T-helper 1 cell treated with Interleukin-12 subunit alpha and Interleukin-12 subunit beta and Interleukin-4 antibody, amounts not matched to agents 30 μg/mL and 1 μg/mL, for 36 hours (primary cell): ENCODE data around the gene AP2A2.

ENCODE experiments used
- H3K27ac Mint-ChIP-seq: one replicate; pipeline ENCODE4 v1.8.0; 2021; ENCODE audit warnings: mild to moderate bottlenecking, mixed read lengths
- H3K27me3 Mint-ChIP-seq: one replicate; pipeline ENCODE4 v1.8.0; 2021; ENCODE audit warnings: low read depth, mixed read lengths
- H3K36me3 Mint-ChIP-seq: one replicate; pipeline ENCODE4 v1.8.0; 2021; ENCODE audit warnings: low read depth, mixed read lengths
- H3K4me1 Mint-ChIP-seq: one replicate; pipeline ENCODE4 v1.8.0; 2021; ENCODE audit warnings: low read depth, mixed read lengths
- H3K4me3 Mint-ChIP-seq: one replicate; pipeline ENCODE4 v1.8.0; 2021; ENCODE audit warnings: mild to moderate bottlenecking, moderate library complexity, mixed read lengths
- H3K9me3 Mint-ChIP-seq: one replicate; pipeline ENCODE4 v1.8.0; 2021; ENCODE audit warnings: mixed read lengths

Gene AP2A2

DNA sequence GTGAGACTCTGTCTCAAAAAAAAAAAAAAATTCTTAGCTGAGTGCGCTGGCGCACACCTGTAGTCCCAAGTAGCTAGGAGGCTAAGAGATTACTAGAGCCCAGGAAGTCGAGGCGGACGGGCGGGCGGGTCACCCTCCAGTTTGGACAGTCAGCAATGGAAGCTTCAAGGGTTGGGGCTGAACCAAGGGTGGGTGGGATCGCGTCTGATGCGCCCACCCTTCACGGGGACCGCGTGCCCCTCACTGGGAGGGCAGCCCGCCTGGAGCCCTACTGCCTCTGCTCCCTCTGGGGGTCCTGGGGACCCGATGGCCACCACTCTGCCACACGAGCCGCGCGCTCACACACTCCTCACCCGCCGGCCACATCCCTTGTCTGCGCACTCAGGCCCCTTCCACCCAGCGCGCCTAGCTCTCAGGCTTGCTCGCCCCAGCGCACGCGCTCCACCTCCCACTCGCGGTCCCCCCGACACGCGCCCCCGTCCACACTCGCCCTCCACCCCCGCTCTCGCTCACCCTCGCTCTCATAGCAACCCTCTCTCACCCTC, 15.6 kb upstream of the AP2A2 start:
- Mint-ChIP-seq H3K4me1 (peaks cover 15% of the 10 kb centered on the region), H3K27me3 (no peaks in the 10 kb centered on the region), H3K36me3 (no peaks in the 10 kb centered on the region), H3K9me3 (no peaks in the 10 kb centered on the region), H3K27ac (peak overlapping the region; percentile 83), H3K4me3 (peak overlapping the region; percentile 94)

DNA sequence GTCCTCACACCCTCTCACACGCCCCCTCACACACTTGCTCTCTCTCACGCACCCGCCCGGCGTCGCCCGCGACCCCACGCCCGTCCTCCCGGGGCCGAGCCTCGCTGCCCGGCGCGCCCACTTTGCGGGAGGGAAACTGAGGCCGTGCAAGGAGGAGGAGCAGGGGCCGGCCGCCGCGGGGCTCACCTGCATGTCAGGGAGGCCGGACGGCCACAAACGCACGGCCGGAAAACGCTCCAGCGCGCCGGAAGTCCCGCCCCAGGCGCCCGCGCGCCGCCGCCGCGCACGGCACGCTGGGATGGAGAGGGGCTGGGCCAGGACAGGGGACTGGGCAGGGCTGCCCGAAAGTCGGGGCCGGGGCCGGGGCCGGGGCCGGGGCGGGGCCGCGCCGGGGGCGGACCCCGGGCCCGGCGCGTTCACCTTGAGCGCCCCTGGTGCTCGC, 15.1 kb upstream of the AP2A2 start, which contains the start of gene CHID1:
Gene CHID1, minus strand, starts transcription at position 222 of the 442 bp plus-strand sequence. CDS start 5,994 bp downstream, outside the sequence.
- Mint-ChIP-seq H3K27ac (peak within 1 kb of the TSS; percentile 88), H3K4me1 (peaks cover 15% of the 10 kb centered on the region), H3K27me3 (no peaks in the 10 kb centered on the region), H3K4me3 (peak within 1 kb of the TSS; percentile 95), H3K36me3 (no peaks in the 10 kb centered on the region), H3K9me3 (no peaks in the 10 kb centered on the region)

DNA sequence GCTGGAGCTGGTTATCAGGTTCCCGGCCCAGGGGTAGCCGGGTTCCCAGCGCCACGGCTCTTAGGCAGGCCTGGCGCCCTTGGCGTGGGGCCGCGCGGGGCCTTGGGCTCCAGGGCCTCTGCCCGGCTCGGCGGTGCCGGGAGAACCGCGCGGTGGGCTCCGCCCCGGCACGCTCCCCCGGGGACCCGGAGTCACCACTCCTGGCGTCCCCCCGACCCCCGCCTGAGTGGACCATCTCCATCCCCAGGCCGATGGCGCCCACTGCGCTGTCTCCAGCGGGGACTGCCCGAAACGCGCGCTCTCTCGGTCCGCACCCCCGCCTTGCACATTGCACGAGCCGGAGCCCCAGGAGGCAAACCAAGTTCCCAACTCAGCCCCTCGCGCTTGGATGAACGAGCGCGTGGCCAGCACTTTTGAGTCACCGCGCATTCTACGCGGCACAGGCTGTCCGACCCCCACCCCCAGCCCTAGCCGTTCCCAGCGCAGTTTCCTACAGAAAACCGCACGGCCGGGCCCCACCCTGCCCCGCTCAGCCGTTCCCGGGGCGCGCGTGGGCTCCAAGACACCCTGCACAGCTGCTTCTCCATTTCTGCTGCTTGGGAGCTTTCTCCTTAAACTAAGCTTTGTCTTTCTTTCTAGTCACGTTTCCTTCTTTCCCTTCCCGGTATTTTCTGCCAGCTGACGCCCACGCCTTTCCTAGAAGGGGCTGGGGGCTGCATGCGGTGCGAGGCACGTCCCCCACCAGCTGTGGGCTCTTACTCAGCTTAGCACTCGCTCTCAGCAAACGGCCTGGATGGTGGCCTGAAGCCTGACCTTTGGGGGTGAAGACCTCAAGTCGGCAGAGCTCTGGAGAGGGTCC, 14.4 kb upstream of the AP2A2 start:
- Mint-ChIP-seq H3K4me3 (peak overlapping the region; percentile 95), H3K27ac (peak overlapping the region; percentile 88), H3K4me1 (peaks cover 15% of the 10 kb centered on the region), H3K9me3 (no peaks in the 10 kb centered on the region), H3K36me3 (no peaks in the 10 kb centered on the region), H3K27me3 (no peaks in the 10 kb centered on the region)

DNA sequence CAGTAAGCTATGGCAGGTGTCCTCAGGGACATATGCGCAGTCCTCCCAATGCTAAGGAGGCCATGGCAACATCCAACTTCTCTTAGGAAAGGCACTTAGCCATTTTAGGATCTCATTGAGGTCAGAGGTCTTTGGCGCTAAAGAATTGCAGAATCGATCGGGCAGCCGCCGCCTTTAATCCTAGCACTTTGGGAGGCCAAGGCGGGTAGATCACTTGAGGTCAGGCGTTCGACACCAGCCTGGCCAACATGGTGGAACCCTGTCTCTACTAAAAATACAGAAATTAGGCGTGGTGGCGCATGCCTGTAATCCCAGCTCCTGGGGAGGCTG, 13.8 kb upstream of the AP2A2 start:
- peak overlapping the region; percentile 88 for H3K27ac Mint-ChIP-seq
- H3K27me3 Mint-ChIP-seq = no peaks in the 10 kb centered on the region
- H3K4me3 Mint-ChIP-seq = peak overlapping the region; percentile 95
- H3K4me1 Mint-ChIP-seq = peaks cover 15% of the 10 kb centered on the region
- H3K36me3 Mint-ChIP-seq = no peaks in the 10 kb centered on the region
- no peaks in the 10 kb centered on the region for H3K9me3 Mint-ChIP-seq

DNA sequence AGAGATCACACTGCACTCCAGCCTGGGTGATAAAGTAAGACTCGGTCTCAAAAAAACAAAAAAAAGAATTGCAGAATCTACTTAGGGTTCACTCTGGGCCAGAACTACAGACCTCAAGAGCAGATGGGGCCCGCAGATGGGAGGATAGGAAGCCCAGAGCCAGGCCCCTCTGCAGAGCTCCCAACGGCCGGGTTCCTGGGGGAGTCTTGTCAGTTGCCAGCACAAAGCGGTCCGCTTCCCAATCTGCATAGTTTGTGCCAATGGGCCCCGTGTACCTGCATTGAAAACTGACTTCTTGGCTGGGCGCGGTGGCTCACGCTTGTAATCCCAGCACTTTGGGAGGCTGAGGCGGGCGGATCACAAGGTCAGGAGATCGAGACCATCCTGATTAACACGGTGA, 13.4 kb upstream of the AP2A2 start:
- peaks cover 15% of the 10 kb centered on the region for H3K4me1 Mint-ChIP-seq
- no peaks in the 10 kb centered on the region for H3K36me3 Mint-ChIP-seq
- H3K27me3 Mint-ChIP-seq = no peaks in the 10 kb centered on the region
- no peak overlapping the region for H3K4me3 Mint-ChIP-seq
- no peaks in the 10 kb centered on the region for H3K9me3 Mint-ChIP-seq
- H3K27ac Mint-ChIP-seq = no peak overlapping the region

DNA sequence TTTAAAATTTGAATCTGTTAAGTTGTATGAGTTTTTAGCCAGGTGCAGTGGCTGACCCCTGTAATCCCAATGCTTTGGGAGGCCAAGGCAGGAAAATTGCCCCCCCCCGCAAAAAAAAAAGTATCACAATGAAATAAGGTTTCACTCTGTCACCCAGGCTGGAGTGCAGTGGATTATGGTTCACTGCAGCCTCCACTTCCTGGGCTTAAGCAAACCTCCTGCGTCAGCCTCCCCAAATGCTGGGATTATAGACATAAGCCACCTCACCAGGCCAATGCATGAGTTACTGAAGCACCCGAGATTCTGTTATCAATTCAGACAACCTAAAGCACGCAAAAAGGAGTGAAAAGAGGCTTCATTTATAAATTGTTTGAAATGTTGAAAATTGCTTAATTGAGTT, 12.6 kb upstream of the AP2A2 start:
- Mint-ChIP-seq H3K27ac (no peak overlapping the region), H3K4me1 (peaks cover 15% of the 10 kb centered on the region), H3K36me3 (no peaks in the 10 kb centered on the region), H3K27me3 (no peaks in the 10 kb centered on the region), H3K4me3 (no peak overlapping the region), H3K9me3 (no peaks in the 10 kb centered on the region)

DNA sequence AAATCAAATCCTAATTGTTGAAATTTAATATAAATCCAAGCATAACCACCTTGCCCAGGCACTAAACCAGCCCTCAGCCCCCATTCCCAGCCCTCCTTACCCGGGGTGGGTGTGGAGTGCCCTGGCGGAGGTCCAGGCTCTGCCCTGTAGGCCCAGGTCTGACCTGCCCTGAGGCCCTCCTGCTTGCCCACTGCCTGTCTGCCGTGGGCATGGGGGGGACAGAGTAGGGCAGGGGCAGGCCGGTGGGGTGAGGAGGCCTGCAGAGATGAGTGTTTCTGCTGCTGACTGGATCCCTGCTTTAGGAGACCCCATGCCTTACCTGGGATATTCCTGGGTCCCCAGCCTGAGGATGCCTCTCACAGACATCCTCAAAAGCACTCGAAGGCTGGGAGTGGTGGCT, 11.5 kb upstream of the AP2A2 start:
- Mint-ChIP-seq H3K4me3 (no peak overlapping the region), H3K27me3 (no peaks in the 10 kb centered on the region), H3K9me3 (no peaks in the 10 kb centered on the region), H3K27ac (no peak overlapping the region), H3K36me3 (no peaks in the 10 kb centered on the region), H3K4me1 (peaks cover 12% of the 10 kb centered on the region)

DNA sequence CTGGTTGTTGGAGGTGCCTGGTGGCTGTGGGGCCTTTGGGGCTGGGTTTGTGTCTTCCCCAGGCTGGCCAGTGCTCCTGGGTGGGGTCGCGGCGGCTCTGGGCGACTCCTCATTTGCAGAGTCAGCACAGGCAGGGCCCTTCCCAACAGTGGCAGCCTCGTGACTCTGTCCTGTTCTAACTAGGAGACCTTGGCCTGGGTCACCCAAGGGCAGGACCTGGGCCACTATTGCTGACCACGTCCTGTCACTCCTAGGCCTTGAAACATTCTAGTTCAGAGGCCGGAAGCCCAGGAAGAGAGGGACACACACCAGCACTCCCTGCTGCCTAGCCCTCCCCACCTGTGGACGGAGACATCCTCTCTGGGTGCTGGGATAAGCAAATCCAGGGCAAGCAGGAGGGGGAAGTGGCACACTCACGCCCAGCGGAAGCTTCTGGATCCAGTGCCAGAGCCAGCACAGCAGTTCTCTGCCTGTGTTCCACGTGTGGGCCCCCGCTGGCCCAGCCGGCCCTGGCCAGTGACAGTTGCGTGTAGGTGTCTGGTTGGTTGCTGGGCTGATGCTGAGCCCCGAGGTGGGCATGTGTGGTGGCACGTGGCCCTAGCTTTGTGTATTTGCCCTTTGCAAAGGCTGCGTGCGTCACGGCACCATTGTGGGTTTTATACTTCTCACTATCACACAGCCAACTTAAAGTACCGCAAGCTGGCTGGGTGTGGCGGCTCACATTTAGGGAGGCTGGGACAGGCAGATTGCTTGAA, 10.7 kb upstream of the AP2A2 start:
- Mint-ChIP-seq H3K27me3 (no peaks in the 10 kb centered on the region), H3K36me3 (no peaks in the 10 kb centered on the region), H3K4me3 (no peak overlapping the region), H3K27ac (no peak overlapping the region), H3K9me3 (no peaks in the 10 kb centered on the region), H3K4me1 (peaks cover 6% of the 10 kb centered on the region)

DNA sequence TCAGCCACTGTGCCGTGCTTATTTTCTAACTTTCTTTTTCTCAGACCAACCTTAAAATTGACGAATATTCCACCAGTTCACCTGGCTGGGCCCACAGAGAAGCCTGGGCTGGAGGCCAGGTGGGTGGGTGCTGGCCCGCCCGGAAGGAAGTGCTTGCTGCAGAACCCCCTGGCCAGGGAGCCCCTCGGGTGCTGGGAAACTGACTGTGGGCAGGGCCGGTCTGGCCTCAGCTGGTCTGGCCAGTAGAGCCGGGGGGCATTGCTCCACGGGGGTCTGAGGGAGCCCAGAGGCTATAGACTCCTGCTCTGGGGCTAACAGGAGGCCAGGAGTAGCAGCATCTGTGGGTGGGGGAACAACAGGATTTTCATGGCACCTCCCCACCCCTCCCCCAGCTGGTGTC, 8.2 kb upstream of the AP2A2 start:
- Mint-ChIP-seq H3K4me1 (peaks cover 2% of the 10 kb centered on the region), H3K9me3 (no peaks in the 10 kb centered on the region), H3K4me3 (no peak overlapping the region), H3K27me3 (no peaks in the 10 kb centered on the region), H3K36me3 (no peaks in the 10 kb centered on the region), H3K27ac (no peak overlapping the region)

DNA sequence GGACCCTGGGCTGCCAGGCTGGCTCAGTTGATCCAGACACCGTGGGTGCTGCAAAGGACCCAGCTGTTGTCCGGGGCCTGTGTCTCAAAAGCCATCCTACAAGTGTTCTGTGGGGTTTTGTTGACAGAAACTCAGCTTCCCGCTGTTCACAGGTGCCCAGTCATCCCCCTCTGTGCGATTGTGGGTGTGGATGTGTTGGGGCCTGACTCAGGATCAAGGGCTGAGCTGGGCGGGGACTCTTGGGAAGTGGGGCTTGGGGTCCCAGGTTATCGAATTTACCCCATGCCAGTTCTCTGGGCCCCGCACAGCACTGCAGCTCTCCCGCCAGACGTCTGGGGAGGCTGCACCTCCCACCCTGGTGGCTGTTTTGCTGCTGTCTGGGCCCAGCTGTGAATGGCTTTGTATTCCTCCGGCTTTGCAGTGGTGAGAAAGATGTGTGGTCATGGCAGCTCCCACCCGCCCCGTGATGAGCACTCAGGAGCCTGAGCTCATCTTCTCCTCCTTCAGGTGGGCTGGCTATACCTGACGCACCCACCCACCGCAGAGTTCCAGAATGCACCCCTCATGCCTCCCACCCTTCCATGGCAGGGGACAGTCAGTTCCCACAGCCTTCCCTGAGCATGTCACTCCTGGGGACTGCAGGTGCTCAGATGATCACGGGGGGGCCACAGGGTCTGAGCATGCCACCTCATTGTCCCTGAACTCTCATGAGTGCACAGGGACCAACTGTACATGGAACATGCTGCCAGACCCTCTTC, 3.6 kb upstream of the AP2A2 start:
- Mint-ChIP-seq H3K9me3 (no peaks in the 10 kb centered on the region), H3K4me3 (no peak overlapping the region), H3K27me3 (no peaks in the 10 kb centered on the region), H3K36me3 (no peaks in the 10 kb centered on the region), H3K27ac (no peak overlapping the region), H3K4me1 (peaks cover 10% of the 10 kb centered on the region)

DNA sequence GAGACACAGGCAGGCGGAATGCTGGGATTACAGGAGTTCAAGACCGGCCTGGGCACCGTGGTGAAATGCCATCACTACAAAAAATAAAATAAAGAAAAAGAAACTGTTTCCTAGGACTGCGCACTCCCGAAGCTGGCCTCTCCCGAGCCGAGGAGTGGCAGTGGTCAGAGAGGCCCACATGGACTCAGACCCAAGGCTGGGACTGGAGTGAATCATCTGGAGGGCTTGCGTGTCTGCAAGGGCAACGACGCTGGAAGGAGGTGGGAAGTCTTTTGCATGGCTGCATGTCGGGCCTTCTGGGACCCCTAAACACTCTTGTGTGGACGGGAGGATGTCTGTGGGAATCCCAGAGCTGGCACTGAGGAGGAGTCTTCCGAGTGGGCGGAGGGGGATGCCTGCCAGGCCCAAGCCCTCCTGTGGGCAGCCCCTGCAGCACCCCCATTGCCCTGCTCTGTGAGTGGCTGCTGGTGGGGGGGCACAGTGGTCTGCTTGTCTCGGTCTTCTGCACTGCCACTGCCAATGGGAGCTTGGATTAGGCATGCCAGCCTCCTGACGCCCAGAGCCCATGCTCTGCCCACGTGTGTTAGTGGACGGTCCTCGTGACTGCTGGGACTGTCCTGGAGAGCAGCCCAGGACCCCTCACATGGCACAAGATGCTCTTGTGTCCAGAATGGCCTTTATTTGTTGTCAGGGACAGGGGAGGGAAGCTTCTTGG, 1.8 kb upstream of the AP2A2 start:
- Mint-ChIP-seq H3K27me3 (no peaks in the 10 kb centered on the region), H3K4me3 (peak overlapping the region; percentile 22), H3K36me3 (peaks cover 2% of the 10 kb centered on the region), H3K4me1 (peaks cover 24% of the 10 kb centered on the region), H3K9me3 (no peaks in the 10 kb centered on the region), H3K27ac (peak overlapping the region; percentile 47)

DNA sequence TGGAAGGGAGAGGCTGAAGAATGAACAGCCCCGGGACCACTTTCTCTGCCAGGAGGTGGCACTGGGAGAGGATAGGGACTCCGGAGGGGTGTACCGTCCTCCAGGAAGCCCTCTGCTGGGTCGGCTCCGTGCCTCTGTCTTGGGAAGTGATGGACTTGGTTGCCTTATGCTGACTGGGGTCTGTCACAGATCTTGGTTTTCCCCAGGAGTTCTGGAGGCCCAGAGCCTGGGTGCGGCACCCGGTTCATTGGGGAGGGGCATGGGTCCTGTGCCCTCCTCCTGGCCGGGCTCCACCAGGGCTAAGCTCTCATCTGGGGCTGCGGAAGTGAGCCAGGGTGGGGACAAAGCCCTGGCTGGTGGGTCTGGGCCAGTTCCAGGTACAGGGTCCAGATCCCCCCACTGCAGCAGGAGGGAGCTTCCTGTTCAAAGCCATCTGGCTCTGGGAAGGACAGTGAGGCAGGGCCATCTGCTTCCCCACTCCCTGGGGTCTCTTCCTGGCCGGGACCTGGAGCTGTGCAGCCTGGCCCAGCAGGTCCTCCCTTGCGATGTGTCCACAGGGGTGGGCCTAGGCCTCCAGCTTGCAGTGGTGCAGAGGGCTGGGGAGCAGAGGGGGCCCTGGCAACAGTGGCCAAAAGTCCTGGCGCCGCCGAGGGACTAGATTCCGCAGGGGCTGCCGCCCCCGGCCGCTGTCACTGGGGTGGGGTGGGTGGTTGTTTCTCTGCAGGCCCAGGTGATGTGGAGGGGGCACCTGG, 1.1 kb upstream of the AP2A2 start:
- H3K27me3 Mint-ChIP-seq = no peaks in the 10 kb centered on the region
- no peak overlapping the region for H3K27ac Mint-ChIP-seq
- H3K9me3 Mint-ChIP-seq = no peaks in the 10 kb centered on the region
- peaks cover 24% of the 10 kb centered on the region for H3K4me1 Mint-ChIP-seq
- peaks cover 2% of the 10 kb centered on the region for H3K36me3 Mint-ChIP-seq
- H3K4me3 Mint-ChIP-seq = no peak overlapping the region

DNA sequence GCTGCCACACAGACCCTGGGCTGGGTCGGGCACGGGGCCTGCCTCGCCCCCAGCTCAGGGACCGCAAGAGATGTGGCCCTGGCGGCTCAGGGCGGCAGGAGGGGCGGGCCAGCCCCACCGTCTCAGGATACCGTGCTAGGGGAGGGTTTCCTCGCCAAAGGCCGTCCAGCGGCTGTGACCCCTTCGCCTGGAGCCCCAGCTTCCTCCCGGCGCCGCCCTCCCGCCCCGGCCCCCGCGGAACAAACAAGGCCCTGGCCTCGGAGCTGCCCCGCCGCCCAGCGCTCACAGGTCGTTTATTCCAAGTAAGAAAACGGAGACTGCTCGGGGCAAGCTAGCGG, 543 bp upstream of the AP2A2 start:
- Mint-ChIP-seq H3K4me1 (peaks cover 24% of the 10 kb centered on the region), H3K27ac (no peak overlapping the region), H3K36me3 (peaks cover 2% of the 10 kb centered on the region), H3K4me3 (no peak overlapping the region), H3K27me3 (no peaks in the 10 kb centered on the region), H3K9me3 (no peaks in the 10 kb centered on the region)
